Measurements from ENCODE around the gene FAM107A.

DNA sequence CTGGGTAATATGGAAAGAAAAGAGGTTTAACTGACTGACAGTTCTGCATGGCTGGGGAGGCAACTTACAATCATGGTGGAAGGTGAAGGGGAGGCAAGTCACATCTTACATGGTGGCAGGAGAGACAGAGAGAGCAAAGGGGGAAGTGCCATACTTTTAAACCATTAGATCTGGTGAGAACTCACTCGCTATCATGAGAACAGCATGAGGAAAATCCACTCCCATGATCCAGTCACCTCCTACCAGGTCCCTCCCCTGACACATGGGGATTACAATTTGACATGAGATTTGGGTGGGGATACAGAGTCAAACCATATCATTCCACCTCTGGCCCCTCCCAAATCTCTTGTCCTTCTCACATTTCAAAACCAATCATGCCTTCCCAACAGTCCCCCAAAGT, 24.2 kb downstream of the FAM107A start:
- no peak for TF ChIP-seq GATA2 (IDR thresholded peaks at IDR 0.05; ENCODE audit: low read depth, low read length)
- no peak for TF ChIP-seq GATA3 (IDR thresholded peaks at IDR 0.05; ENCODE audit: low read depth, low read length)
